ENCODE results near the gene CNBD2. TPM values are rescaled to one million over a fixed set of nuclear protein-coding genes. Genes with fewer than 3 reads are reported as not detected.
"Not testable (repeated sequence)": the region's sequence is repeated elsewhere in the genome, so short reads cannot be mapped to it uniquely, and the experiment has no call there.

The CNBD2 gene
- polyA plus RNA-seq, 4 donors = 0.49 to 0.87 (median 0.64) TPM

- peak; percentile 58 to 79 (median 66) for DNase-seq (ENCODE audit: low read depth in 4 of 4, low spot score in 2 of 4)
Measured at GRCh38 chr20:36017048-36017951, 48.9 kb downstream of the CNBD2 start.

- no peak for DNase-seq (ENCODE audit: low read depth in 4 of 4, low spot score in 2 of 4)
Measured at GRCh38 chr20:36018208-36018988, 50.0 kb downstream of the CNBD2 start.

GRCh38 chr20:36026131-36026530 is 57.7 kb downstream of the CNBD2 start:
- not testable (repeated sequence) for DNase-seq (ENCODE audit: low read depth in 4 of 4, low spot score in 2 of 4)

DNA sequence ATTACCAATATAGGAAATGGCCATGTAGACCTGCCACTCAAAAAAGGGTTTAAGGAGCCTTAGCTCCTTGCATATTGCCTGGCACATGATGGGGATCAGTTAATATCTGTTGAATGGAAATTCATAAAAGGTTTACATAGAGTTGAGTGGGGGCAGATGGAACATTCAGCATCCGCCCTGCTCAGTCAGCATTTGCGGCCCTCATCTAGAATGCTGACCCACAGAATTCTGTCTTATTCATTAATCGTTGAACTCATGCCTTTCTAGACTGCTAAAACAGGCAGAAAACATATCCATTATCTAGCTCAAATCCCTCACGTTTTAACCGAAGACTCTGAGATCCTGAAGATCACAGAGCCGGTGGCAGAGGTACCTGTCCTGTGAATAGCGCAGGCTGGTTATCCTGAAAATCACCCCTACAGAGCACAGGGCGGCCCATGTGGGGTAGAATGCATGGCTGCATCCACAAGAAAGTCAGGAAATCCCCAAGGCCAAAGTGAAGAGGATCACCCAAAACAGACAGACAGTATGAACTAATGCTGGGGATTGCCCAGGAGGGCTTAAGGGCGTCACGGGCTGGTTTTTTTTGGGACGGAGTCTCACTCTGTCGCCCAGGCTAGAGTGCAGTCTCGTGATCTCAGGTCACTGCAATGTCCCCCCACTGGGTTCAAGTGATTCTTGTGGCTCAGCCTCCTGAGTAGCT is 59.9 kb downstream of the CNBD2 start:
- DNase-seq (ENCODE audit: low read depth in 4 of 4, low spot score in 2 of 4) = no peak

DNA sequence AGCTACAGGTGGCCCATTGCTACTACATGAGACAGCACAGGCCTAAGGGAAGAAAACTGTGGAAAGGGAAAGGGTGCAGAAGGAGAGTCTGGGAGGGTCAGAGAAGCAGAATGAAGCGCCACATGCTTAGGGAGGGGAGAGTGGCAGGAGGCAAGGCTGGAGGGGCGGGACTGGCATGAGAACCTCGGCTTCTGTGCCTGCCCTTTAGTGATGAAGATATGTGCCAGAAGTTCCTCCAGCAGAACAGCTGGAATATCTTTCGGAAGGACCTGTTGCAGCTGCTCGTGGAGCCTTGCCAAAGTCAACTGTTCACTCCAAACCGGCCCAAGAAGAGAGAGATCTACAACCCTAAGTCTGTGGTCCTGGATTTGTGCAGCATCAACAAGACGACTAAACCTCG is 61.8 kb downstream of the CNBD2 start:
- peak in 2 of 4 donors; percentile 48 to 56 for DNase-seq (ENCODE audit: low read depth in 4 of 4, low spot score in 2 of 4)

DNA sequence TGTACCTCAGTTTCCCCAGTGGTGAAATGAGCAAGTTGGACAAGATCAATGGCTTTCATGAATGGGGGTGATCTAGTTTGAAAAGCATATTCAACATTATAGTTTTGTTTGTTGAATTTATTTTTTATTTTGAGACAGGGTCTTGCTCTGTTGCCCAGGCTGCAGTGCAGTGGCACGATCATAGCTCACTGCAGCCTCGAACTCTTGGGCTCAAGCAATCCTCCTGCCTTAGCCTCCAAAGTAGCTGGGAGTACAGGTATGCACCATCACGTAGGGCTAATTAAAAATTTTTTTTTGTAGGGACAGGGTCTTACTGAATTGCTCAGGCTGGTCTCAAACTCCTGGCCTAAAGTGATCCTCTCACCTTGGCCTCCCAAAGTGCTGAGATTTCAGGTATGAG is 63.4 kb downstream of the CNBD2 start:
- DNase-seq (ENCODE audit: low read depth in 4 of 4, low spot score in 2 of 4) = no peak

GRCh38 chr20:36034875-36035274 is 66.5 kb downstream of the CNBD2 start:
- no peak for DNase-seq (ENCODE audit: low read depth in 4 of 4, low spot score in 2 of 4)

- no peak for DNase-seq (ENCODE audit: low read depth in 4 of 4, low spot score in 2 of 4)
Measured at GRCh38 chr20:36035745-36036144, 67.4 kb downstream of the CNBD2 start.

- no peak for DNase-seq (ENCODE audit: low read depth in 4 of 4, low spot score in 2 of 4)
Measured at GRCh38 chr20:36036688-36037087, 68.3 kb downstream of the CNBD2 start.

- no peak for DNase-seq (ENCODE audit: low read depth in 4 of 4, low spot score in 2 of 4)
Measured at GRCh38 chr20:36040571-36040970, 72.2 kb downstream of the CNBD2 start.

GRCh38 chr20:36043441-36043840 is 75.1 kb downstream of the CNBD2 start:
- DNase-seq (ENCODE audit: low read depth in 4 of 4, low spot score in 2 of 4) = no peak

DNA sequence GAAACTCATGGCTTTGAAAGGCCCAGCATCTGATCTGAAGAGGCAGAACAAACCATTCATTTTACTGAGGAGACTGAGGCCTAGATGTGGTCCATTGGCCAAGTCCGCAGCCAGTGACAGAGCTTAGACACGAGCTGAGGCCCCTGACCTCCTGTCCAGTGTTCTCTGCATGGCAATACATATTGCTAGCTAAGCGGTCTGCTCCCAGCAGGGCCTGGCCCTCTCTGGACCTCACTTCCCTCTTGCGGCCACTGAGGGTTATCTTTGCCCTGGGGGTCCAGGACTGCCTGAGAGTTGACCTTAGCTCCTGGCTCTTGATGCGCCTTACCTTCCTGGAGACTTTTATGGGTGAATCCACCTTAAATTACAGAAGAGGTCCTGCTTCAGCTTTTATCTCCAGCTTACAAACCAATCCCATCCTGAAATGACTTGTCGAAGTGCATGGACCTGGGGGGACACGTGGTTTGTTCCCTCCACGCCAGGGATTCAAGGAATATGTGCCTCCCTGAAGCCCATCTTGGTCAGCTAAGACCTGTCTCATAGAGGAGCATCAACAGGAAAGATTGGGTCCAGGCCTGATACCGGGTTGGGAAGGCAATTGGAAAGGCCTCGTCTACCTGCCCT is 75.6 kb downstream of the CNBD2 start:
- no peak for DNase-seq (ENCODE audit: low read depth in 4 of 4, low spot score in 2 of 4)

DNA sequence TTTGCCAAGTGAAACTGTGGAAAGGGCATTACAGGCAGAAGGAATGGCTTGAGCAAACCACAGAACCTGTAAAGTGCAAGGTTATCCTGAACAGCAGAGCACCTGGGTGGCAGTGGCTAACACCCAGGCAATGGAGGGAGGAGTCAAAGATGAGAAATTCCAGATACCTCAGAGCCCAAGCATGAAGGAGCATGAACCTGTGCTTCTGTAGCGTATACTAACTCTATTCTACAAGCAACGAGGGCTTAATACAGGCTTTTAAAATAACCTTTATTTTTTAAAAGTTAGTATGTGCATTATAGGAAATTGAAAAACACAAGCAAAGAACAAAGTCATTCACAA is 77.0 kb downstream of the CNBD2 start:
- DNase-seq (ENCODE audit: low read depth in 4 of 4, low spot score in 2 of 4) = no peak

DNA sequence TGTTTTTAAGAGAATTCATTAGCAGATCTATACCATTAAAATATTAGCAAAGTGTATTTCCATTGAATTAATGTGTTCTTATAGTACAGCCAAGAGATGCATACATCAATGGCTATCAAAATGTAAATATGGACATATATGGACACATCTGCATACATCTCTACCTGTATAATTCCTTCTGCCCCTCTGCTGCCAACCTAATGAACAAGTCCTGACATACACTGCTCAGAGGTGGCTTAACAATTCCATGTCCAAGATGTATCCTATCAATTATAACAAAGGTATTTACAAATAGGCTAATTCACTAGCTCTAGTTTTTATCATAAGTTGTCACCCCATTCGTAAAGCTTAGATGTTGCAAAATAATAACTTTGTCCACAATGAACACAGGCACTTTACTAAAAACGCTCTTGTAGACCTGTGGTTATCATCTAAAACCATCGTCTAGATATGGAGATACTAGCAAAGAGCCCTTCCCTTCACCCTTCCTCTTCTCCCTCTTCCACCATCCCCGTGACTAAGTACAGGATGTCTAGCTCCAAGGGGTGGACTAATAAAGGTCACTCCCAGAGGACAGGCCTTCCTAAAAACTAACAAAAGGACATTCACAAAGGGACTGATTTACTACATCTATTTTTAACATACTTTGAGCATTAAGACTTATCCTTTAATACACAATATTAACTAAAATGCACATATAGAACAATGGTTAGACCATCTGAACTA is 77.8 kb downstream of the CNBD2 start:
- not testable (repeated sequence) for DNase-seq (ENCODE audit: low read depth in 4 of 4, low spot score in 2 of 4)

- not testable (repeated sequence) for DNase-seq (ENCODE audit: low read depth in 4 of 4, low spot score in 2 of 4)
Measured at GRCh38 chr20:36049408-36049807, 81.0 kb downstream of the CNBD2 start.

GRCh38 chr20:36050436-36051317 is 82.3 kb downstream of the CNBD2 start:
- DNase-seq (ENCODE audit: low read depth in 4 of 4, low spot score in 2 of 4) = peak in 3 of 4 donors; percentile 59 to 82 (median 71)

DNA sequence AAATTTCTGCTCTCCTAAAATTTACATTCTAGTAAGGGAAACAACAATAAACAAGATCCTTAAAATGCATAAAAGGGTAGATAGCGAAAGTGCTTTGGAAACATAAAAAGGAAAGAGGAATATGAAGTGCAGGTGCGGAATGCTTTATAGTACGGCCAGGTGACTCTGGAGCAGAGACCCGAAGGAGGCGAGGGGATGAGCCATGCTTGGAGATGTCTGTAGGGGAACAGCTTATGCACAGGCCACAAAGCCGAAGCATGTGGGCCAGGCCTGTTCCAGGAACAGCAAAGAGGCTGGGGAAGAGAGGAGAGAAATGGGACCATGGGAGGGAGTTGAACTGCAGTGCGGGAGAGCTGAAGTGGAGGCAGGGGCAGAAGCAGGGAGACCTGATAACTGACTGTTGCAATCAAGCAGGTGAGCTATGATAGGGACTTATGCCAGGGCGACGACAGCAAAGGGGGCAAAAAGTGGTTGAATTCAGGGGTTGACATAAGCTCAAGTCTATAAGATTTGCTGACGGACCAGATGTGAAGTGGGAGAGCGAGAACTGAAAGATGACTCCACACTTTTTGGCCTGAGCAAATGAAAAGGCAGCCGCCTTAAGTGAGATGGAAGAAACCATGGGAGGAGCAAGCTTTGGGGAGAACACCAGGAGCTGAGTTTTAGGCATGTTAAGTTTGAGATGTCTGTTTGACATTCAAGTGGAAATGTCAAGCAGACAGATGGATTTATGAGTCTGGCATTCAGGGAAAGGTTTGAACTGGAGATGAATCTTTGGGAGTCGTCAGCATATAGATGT is 83.1 kb downstream of the CNBD2 start:
- DNase-seq (ENCODE audit: low read depth in 4 of 4, low spot score in 2 of 4) = no peak

- DNase-seq (ENCODE audit: low read depth in 4 of 4, low spot score in 2 of 4) = no peak
Measured at GRCh38 chr20:36052117-36052513, 83.7 kb downstream of the CNBD2 start.

Data from left renal cortex interstitium (tissue), 4 donors.